GM18526 (cell line): ENCODE measurements around the gene ANAPC2.

Experiments used
- POLR2A ChIP-seq: IDR thresholded peaks from 3 replicates; pipeline ENCODE4 v1.6.1; 2011; ENCODE audit not compliant: insufficient read length; ENCODE audit errors: extremely low read depth

ANAPC2 gene

DNA sequence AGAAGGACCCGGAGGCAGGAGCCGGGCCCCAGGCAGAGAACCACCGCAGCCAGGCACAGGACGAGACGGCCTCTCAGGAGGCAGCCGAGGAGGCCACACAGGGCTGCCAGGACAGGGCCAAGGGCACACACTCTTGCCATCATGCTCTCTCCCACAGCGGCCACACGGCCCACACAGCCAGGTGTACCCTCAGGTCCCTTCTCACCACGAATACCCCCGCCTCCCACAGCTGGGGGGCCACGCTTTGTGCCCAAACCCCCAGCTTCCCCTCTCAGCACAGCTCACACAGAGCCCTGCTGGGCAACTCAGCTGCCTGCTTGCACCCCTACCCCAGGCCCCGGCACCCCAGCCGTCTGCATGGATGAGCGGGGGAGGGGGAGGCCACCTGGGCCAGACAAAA lies 5.4 kb upstream of the ANAPC2 start:
- no peak for TF ChIP-seq POLR2A

DNA sequence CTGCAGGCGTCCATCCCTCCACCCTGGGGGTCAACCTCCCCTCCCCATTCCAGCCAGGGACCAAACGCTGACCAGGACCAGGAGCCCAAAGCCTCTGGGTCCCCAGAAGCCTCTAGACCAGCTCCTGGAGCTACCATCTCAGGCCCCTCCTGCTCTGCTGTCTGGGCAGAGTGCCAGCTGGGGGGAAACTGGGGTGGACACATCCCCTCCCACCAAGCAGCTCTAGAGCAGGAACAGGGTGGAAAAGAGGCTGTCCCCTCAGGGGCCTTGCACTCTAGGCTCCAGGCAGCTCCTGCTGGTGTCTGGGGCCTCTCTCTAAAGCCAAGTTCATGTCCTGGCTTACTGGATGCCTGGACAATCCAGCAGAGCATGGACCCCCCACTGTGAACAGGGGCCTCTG lies 4.5 kb upstream of the ANAPC2 start:
- TF ChIP-seq POLR2A = no peak

DNA sequence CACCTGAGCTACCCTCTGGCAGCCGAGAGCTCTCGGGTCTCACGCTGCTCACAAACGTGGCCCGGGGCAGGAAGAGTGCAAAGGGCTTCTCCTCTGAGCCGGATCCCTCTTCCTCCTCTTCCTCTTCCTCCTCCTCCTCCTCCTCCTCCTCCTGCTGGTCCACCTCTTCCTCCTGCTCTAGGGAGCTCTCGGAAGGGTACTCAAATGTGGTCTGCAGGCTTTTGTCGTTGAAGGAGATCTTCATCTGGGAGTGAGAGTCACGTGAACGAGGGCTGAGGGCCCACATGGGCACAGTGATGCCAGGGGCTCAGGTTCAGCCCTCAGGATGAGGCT lies 4.1 kb upstream of the ANAPC2 start:
- no peak for TF ChIP-seq POLR2A

DNA sequence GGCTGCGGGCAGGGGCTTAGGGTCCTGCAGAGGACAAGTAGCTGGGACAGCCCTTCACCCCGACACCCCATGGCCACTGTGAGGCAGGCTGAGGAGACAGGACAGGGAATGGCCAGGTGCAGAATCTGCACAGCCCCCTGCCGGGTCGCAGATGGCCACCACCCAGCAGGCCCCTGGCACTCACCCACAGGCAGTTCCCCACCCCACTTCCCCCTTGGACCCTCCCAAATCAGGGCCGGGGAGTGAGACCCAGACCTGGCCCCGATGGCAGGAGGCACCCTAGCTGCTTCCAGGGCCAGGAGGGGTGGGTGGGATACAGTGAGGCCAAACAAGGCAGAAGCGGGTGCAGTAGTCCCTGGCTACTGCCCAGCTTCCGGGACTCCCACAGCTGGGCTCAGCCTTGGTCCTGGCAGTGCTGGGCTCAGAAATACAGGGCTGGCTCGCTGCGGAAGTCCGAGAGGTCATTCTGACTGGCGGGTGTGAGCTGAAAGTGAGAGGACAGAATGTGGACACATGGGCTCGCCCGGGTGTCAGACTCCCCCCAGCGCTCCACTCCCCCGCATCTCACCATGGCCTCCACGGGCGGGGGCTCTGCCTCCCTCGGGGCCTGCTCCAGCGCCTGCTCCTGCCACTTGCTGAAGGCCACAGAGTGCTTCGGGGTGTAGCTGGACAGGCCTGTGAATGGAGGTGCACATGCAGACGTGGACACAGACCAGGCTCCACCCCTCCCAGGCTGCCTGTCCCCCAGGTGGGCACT lies 3.5 kb upstream of the ANAPC2 start:
- TF ChIP-seq POLR2A = no peak

DNA sequence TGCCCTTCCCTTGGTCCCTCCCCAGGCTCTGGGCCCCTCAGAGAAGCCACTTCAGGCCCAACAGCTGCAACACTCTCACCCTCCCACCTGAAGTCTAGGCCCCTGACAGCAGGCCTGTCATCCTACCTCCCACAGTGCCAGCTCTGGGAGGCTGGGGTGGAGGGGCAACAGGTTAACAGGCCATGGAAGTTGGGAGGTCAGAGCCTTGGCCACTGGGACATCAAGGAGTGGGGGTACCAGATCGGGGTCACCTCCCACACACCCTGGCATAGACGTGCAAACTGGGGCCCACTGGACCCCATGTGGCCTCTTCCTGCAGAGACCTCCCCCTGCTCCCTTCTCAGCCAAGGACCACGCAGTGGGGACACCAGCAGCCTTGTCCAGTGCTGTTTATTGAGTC lies 2.9 kb upstream of the ANAPC2 start:
- TF ChIP-seq POLR2A = no peak

DNA sequence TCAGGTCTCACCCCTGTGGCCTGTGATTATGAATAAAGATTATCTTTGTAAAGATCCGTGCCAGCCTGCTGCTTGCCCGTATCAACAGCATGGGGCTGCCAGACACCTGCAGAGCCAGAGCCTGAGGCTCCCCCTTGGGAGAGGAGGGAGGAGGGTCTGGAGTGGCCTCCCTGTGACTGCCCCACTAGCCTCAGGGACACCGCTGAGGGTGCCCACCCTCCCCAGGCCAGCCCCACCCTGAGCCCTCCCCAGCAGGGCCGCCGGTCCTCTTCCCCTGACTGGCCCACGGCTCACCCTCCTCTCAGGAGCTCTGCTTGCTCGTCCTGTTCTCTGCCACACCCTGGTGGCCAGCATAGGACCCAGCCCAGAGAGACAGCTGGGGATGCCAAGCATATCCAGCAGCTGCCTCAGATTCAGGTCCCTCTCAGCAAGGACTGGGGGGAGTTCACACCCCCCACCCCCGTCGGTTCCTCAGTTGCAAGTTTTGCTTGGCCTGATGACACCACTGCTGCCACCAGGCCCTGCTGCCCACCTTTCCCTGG lies 2.0 kb upstream of the ANAPC2 start:
- TF ChIP-seq POLR2A = no peak

DNA sequence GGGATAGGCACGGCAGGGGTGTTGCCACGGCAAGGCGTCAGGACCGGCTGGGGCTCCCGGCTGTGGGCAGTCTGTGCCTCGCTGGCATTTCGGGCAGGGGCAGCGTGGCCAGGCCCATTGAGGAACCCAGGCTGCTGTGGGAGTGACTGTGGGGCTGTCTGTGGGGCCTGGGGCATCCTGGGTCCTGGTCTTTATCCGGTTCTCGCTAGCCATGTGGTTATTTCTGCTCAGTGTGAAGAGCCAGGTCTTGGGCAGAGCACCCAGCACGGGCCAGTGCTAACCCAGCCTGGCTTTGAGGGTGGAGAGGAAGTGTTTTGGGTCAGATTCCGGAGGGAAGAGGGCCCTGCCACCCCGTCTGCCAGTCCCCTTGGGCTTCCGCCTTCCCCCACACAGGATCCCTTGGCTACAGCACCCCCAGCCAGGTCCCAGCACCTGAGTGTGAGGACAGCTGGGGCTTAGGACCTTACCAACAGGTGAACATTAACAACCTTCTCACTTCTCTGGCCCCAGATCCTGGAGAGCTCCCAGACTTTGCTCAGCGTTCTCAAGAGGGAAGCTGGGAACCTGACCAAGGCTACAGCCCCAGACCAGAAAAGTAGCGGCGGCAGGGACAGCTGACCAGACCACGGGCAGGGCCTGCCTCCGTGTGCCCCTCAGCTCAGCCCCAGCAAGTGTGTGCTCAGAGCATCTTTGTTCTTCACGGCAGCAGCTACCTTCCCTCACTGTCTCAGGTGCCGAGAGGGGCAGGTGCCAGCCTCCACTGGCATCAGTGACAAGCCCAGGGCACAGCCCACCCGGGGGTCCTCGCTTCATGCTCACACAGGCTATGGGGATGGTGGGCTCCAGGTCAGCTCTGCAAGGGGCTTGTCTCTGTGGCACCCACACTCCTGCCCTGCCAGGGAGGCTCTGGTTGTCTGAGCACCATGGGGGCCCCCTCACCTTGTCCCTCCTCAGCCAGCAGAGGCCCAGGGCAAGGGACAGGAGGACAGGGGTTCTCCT lies 1.2 kb upstream of the ANAPC2 start:
- TF ChIP-seq POLR2A = no peak

DNA sequence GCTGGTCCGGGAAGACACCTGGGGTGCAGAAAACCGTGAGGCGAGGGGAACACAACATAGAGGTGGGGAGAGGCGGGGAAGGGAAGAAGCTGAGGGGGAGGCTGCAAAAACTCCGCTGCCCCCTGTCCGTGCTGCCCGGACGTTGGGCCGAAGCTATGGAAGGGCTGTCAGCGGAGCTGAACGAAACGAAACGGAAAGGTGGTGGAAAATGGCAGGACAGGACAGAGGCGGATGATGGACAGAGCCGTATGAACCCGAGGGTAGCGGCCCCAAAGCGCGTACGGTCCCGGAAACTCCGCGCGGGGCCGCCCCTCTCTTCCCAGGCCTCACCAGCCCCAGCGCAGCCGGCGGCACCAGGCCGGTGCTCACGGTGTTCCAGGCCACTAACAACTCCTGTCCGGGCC lies 272 bp downstream of the ANAPC2 start:
- TF ChIP-seq POLR2A = no peak

DNA sequence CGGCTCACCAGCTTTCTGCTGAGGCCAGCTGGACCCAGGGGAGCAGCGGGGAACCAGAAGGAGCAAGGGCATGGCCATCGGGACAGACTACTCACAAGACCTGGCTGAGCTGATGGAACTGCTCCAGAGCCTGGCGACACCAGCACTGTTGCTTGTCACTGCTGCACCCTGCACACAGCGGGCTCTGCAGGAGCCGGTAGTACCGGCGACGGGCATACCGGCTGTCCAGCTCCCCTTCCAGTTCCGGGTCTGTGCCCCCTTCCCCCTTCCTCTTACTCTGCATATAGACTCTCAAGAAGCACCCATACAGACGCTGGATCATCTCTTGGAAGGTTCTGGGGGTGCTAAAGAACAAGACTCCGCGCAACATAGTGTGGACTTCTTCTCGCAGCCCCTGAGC lies 974 bp downstream of the ANAPC2 start:
- TF ChIP-seq POLR2A = no peak

DNA sequence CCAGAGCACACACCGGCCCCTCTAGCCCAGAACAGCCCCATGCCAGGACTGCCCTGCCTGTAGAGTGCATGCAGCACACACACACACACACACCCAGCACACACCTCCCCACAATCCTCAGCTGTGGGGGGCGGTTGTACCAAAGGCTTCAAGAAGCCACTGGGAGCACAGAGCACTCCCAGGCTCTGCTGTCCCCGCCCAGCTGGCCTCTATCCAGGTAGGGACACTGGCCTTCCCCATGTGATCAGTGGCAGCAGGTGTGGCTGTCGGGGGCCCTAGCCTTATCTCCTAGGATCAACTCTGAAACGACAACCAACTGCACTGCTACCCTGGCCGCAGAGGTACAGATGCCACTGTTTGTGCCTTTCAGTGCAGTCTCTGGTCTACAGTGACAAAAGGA lies 2.0 kb downstream of the ANAPC2 start:
- TF ChIP-seq POLR2A = no peak

DNA sequence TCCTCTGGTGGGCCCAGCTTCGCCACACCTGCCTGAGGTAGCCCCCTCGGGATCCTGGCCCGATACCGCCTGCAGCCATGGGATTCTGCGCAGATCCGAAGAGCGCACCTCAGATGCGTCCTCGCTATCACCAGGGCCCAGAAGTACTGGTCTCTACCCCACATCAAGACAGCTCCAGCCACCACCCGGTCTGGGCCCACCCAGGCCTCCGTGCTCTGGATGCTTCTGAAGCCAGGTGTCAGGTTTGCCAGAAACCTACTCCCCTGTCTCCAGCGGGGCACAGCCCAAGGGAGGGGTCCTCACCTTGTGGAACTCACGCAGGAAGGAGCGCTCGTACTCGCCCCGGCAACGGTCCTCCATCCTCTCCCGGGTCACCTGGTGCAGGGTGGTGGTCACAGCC lies 2.4 kb downstream of the ANAPC2 start:
- no peak for TF ChIP-seq POLR2A

DNA sequence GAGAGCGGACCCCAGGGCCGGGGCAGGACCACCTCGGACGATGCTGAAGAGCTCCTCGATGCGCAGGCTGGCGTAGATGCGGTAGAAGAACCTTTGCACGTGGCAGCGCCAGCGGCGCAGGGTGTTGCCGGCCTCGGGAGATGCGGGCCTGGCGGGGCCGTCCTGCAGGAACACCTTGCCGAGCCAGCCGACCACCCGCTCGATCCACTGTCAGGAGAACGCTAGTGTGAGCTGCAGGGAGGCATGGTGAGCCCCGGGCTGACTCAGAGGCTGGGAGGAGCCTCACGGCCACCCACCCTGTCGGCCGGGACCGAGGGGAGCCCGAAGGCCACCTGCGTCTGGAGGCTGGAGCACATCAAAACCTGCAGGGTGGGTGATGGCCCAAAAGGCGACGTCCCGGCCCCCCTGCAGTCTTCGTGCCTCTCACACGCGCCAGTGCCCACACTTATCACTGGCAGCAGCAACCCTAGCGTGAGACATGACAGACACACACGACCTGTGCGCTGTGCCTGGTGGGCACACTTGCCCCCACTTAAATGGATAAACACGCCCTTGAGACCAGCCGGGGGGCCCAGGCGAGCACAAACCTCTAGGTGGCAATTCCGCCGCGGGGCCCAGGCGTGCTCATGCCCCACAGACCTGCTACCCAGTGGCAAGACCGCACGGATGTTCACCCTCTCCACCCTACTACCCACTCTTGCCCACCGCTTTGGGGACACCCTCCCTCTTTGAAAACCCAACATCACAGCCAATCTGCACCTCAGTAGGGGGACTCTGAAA lies 3.3 kb downstream of the ANAPC2 start:
- TF ChIP-seq POLR2A = no peak

DNA sequence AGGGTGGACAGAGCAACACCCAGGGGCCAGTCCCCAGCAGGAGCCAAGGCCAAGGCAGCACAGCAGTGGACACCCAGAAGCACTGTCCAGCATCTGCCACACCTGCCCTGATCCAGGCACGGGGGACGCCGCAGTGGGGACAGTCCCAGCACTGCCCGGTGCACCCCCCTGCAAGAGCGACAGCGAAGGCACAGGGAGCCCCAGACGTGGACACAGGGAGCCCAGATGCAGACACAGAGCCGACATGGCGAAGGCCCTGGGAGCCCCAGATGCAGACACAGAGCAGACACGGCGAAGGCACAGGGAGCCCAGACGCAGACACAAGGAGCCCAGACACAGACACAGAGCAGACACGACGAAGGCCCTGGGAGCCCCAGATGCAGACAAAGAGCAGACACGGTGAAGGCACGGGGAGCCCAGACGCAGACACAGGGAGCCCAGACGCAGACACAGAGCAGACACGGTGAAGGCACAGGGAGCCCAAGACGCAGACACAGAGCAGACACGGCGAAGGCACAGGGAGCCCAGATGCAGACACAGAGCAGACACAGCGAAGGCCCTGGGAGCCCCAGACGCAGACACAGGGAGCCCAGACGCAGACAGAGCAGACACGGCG lies 4.3 kb downstream of the ANAPC2 start:
- no peak for TF ChIP-seq POLR2A

DNA sequence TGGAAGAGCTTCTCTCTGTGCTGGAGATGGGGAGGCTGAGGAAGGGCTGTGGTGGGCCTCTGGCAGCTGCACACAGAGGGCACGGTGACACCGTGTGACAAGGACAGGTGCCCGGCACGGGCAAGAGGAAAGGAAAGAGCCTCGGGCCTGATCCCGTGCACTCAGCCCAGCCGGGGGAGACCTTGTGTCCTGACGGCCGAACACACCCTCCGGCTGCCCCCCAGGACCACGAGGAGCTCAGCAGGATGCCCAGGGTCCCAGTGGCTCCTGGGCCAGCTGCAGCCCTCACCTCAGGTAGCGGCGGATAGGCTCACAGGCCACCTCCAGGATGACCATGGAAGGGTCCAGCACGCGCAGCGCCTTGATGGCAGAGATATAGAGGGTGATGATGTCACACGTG lies 5.5 kb downstream of the ANAPC2 start:
- TF ChIP-seq POLR2A = no peak

DNA sequence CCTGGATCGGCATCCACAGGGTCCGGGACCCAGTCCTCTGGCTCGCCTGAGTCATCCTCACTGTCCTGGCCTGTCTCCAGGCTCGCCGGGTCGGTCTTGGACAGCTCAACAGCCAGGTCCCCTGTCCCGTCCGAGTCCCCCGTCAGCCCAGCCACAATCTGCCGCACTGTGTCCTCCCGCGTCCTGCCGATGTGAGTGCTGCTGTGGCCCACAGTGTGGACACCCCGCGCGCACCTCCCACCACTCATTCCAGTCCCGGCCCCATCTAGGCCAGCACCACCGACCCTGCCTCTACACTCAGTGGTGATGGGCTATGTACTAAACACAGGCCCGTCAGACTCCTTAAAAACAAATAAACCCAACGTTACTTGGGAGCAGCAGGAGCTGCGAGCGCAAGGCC lies 6.7 kb downstream of the ANAPC2 start:
- TF ChIP-seq POLR2A = no peak

DNA sequence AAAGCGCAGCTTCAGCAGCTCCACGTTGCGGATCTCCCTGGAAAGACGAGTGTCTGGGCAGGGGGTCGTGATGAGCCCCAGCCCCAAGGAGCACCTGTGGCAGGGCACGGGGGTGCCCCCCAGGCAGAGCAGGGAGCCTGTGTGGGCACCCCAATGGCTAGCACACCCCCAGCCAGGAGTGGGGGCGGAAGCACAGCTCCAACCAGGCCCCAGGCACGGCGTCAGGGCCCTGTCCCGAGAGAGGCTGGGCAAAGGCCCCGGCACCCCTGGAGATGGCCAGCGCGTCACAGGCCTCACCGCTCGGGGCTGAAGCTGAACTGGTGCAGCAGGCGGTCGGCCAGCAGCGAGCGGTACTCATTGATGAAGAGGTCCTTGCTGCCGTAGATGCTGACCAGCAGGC lies 7.9 kb downstream of the ANAPC2 start:
- TF ChIP-seq POLR2A = no peak

DNA sequence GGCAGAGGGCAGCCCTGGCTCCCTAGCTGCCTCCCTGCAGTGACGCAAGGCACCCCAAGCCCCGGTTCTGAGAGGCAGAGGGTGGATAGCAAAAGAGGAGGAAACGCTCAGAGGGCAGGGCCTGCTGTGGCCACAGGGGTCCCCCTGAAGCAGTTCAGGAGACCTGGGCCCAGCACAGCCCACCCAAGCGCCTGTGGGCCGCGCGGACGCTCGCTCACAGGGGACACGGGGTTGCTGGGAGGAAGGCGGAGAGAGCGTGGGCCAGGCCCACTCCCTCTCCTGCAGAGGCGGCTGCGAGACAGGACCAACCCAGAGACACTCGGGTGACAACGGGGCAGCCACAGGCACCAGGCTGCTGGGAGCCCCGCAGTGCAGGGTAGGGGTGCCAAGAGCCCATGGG lies 8.6 kb downstream of the ANAPC2 start:
- no peak for TF ChIP-seq POLR2A
